ENCODE results near the gene GATC.

GATC gene

GRCh38 chr12:120504587-120504986, 58.3 kb downstream of the GATC start:
- Histone ChIP-seq H2AFZ (ENCODE audit: low read depth, low read length) (no peak overlapping the region), H3K36me3 (ENCODE audit: insufficient read depth, low read length) (peaks cover 51% of the 10 kb centered on the region), H3K27ac (ENCODE audit: low read length) (no peak overlapping the region), H3K4me1 (ENCODE audit: insufficient read depth, low read length) (no peaks in the 10 kb centered on the region), H3K4me2 (ENCODE audit: insufficient read depth, low read length) (no peak overlapping the region), H3K79me2 (ENCODE audit: insufficient read depth, low read length) (no peaks in the 10 kb centered on the region), H3K27me3 (ENCODE audit: insufficient read depth, low read length, poor library complexity) (no peaks in the 10 kb centered on the region), H3K4me3 (ENCODE audit: low read depth in 1 of 2, low read length in 2 of 2) (no peak overlapping the region), H4K20me1 (ENCODE audit: insufficient read depth, low read length) (no peaks in the 10 kb centered on the region), H3K9me3 (ENCODE audit: insufficient read depth, low read length, severe bottlenecking) (no peaks in the 10 kb centered on the region), H3K9ac (ENCODE audit: low read depth, low read length) (no peak overlapping the region)
- ATAC-seq (ENCODE audit: insufficient read depth, low read depth) = no peak
- DNase-seq = no peak
- TF ChIP-seq CTCF (IDR thresholded peaks at IDR 0.05; ENCODE audit: borderline replicate concordance, extremely low read depth, low read length, poor library complexity, severe bottlenecking) (no peak), EZH2 (IDR thresholded peaks at IDR 0.05; ENCODE audit: borderline replicate concordance, low read depth, low read length, severe bottlenecking) (no peak)

- DNase-seq (no peak), ATAC-seq (ENCODE audit: insufficient read depth, low read depth) (no peak)
Measured at GRCh38 chr12:120508537-120508936, 62.3 kb downstream of the GATC start.

More at GRCh38 chr12:120508537-120508936, 62.3 kb downstream of the GATC start:
- Histone ChIP-seq H3K27ac (ENCODE audit: low read length) (no peak overlapping the region), H3K4me2 (ENCODE audit: insufficient read depth, low read length) (no peak overlapping the region), H3K4me3 (ENCODE audit: low read depth in 1 of 2, low read length in 2 of 2) (no peak overlapping the region), H3K36me3 (ENCODE audit: insufficient read depth, low read length) (peaks cover 52% of the 10 kb centered on the region), H3K4me1 (ENCODE audit: insufficient read depth, low read length) (no peaks in the 10 kb centered on the region), H3K79me2 (ENCODE audit: insufficient read depth, low read length) (no peaks in the 10 kb centered on the region), H3K27me3 (ENCODE audit: insufficient read depth, low read length, poor library complexity) (no peaks in the 10 kb centered on the region), H2AFZ (ENCODE audit: low read depth, low read length) (no peak overlapping the region), H3K9me3 (ENCODE audit: insufficient read depth, low read length, severe bottlenecking) (no peaks in the 10 kb centered on the region), H4K20me1 (ENCODE audit: insufficient read depth, low read length) (no peaks in the 10 kb centered on the region), H3K9ac (ENCODE audit: low read depth, low read length) (no peak overlapping the region)
- TF ChIP-seq EZH2 (IDR thresholded peaks at IDR 0.05; ENCODE audit: borderline replicate concordance, low read depth, low read length, severe bottlenecking) = no peak
- TF ChIP-seq CTCF (IDR thresholded peaks at IDR 0.05; ENCODE audit: borderline replicate concordance, extremely low read depth, low read length, poor library complexity, severe bottlenecking) = no peak

Data from DND-41 (cell line).